Endothelial cell of umbilical vein (primary cell): Measurements from ENCODE around the gene DIP2C. TPM values are rescaled to one million over a fixed set of nuclear protein-coding genes. Genes with fewer than 3 reads are reported as not detected.
"Not testable (repeated sequence)": the region's sequence is repeated elsewhere in the genome, so short reads cannot be mapped to it uniquely, and the experiment has no call there.

Experiments
- BruUV-seq: library from RNA; stranded (reverse); fragments of 400-500 nt; replicated peaks from 2 replicates; lab custom pipeline; 2021; lab: Mats Ljungman, UMichigan
- CTCF ChIA-PET: fragments of 300-600, 350-600 bp; sonication (Branson Sonifier 250); formaldehyde crosslinking; loops from one replicate; lab custom pipeline; 2021; ENCODE audit warnings: antibody characterized with exemption, inconsistent platforms; lab: Charles Lee
- POLR2A ChIA-PET: fragments of 300-600, 350-600 bp; sonication (Branson Sonifier 250); formaldehyde crosslinking; loops from one replicate; lab custom pipeline; 2021; ENCODE audit warnings: antibody characterized with exemption, inconsistent platforms; lab: Charles Lee
- DNase-seq: peaks from one replicate; pipeline ENCODE4 v3.0.0-alpha.2; 2011; ENCODE audit warnings: low read depth, low spot score
- FAIRE-seq: peaks from 2 replicates; lab custom pipeline; 2011; peaks lifted over from hg19 to GRCh38; lab: Jason Lieb, UNC
- H2AFZ ChIP-seq: 2 replicates; pipeline ENCODE4 v1.6.0; 2012; ENCODE audit warnings: low read depth, low read length, control low read depth, inconsistent platforms
- H3K27ac ChIP-seq: 2 replicates; pipeline ENCODE4 v1.5.1; 2011; ENCODE audit warnings: low read depth, mild to moderate bottlenecking, control low read depth, low read length, moderate library complexity; ENCODE audit not compliant: insufficient read depth
- H3K27me3 ChIP-seq, 2 experiments: 2 replicates each; pipeline versions ENCODE4 v1.6.0 to v1.6.1; 2011; ENCODE audit warnings: low read length in 2 of 2, mixed read lengths in 1 of 2; ENCODE audit not compliant: control insufficient read depth in 2 of 2, insufficient read depth in 2 of 2
- H3K36me3 ChIP-seq, 2 experiments: 2 replicates in 1 of 2; 3 replicates in 1 of 2; pipeline ENCODE4 v1.5.1; 2011; ENCODE audit warnings: low read length in 2 of 2, mild to moderate bottlenecking in 1 of 2, moderate library complexity in 1 of 2; ENCODE audit not compliant: control insufficient read depth in 2 of 2, insufficient read depth in 2 of 2; ENCODE audit errors: extremely low read depth in 1 of 2
- H3K4me1 ChIP-seq: 3 replicates; pipeline ENCODE4 v1.5.1; 2011; ENCODE audit warnings: mild to moderate bottlenecking, low read length; ENCODE audit not compliant: control insufficient read depth, insufficient read depth; ENCODE audit errors: extremely low read depth
- H3K4me2 ChIP-seq: 2 replicates; pipeline ENCODE4 v1.6.1; 2011; ENCODE audit warnings: low read length, control low read depth, mixed read lengths; ENCODE audit not compliant: insufficient read depth
- H3K4me3 ChIP-seq, 3 experiments: fragments of 200-600 bp in 1 of 3; sonication (generic), shearing (Covaris generic) in 1 of 3; replicated peaks in 1 of 3; 2 replicates each; pipeline ENCODE4 v1.5.1; 2011 to 2016; ENCODE audit warnings: control low read depth in 3 of 3, low read length in 3 of 3, mild to moderate bottlenecking in 2 of 3, inconsistent platforms in 1 of 3, low read depth in 1 of 3, moderate library complexity in 1 of 3; ENCODE audit not compliant: insufficient read depth in 1 of 3
- H3K79me2 ChIP-seq: 2 replicates; pipeline ENCODE4 v1.6.0; 2012; ENCODE audit warnings: low read length, inconsistent platforms; ENCODE audit not compliant: control insufficient read depth, insufficient read depth
- H3K9ac ChIP-seq: replicated peaks from 2 replicates; pipeline ENCODE3; 2011; ENCODE audit warnings: low read length, control low read depth; ENCODE audit not compliant: insufficient read depth; ENCODE audit errors: extremely low read depth
- H3K9me1 ChIP-seq: replicated peaks from 3 replicates; pipeline ENCODE4 v1.6.0; 2011; ENCODE audit warnings: mild to moderate bottlenecking, low read length; ENCODE audit not compliant: control insufficient read depth, insufficient read depth; ENCODE audit errors: extremely low read depth
- H3K9me3 ChIP-seq: replicated peaks from 2 replicates; pipeline ENCODE4 v1.5.1; 2012; ENCODE audit warnings: low read length, inconsistent platforms; ENCODE audit not compliant: control insufficient read depth, insufficient read depth
- H4K20me1 ChIP-seq: replicated peaks from 2 replicates; pipeline ENCODE3; 2011; ENCODE audit warnings: mild to moderate bottlenecking, low read length; ENCODE audit not compliant: control insufficient read depth, insufficient read depth; ENCODE audit errors: extremely low read depth
- EZH2 ChIP-seq: IDR thresholded peaks from 2 replicates; pipeline ENCODE4 v1.6.1; 2012; ENCODE audit warnings: borderline replicate concordance, low read depth, mild to moderate bottlenecking, moderate library complexity, low read length, inconsistent platforms; ENCODE audit not compliant: severe bottlenecking
- FOS ChIP-seq: IDR thresholded peaks from 2 replicates; pipeline ENCODE4 v1.6.1; 2011; ENCODE audit warnings: mild to moderate bottlenecking, low read length, moderate library complexity, borderline replicate concordance; ENCODE audit not compliant: insufficient read depth
- GATA2 ChIP-seq: IDR thresholded peaks from 2 replicates; pipeline ENCODE4 v1.7.0; 2011; ENCODE audit warnings: low read depth, mild to moderate bottlenecking, moderate library complexity, mixed read lengths, low read length; ENCODE audit not compliant: insufficient read length, insufficient read depth
- JUN ChIP-seq: IDR thresholded peaks from 2 replicates; pipeline ENCODE4 v1.6.1; 2011; ENCODE audit warnings: borderline replicate concordance, low read depth; ENCODE audit not compliant: insufficient read length, insufficient read depth
- MYC ChIP-seq: IDR thresholded peaks from one replicate; pipeline ENCODE4 v1.6.1; 2011; ENCODE audit warnings: mild to moderate bottlenecking, low read depth, low read length
- POLR2A ChIP-seq: IDR thresholded peaks from 2 replicates; pipeline ENCODE4 v1.6.1; 2012; ENCODE audit warnings: low read depth, mild to moderate bottlenecking, control low read depth, low read length
- POLR2AphosphoS5 ChIP-seq: IDR thresholded peaks from 2 replicates; pipeline ENCODE4 v1.6.1; 2012; ENCODE audit warnings: low read depth, mild to moderate bottlenecking, control low read depth, low read length, moderate library complexity; ENCODE audit not compliant: insufficient read depth
- dilution Hi-C: fragments of 300-500 bp; cut with MboI; formaldehyde crosslinking; loops from one replicate; pipeline ENCODE4 v1.15.0; 2019; ENCODE audit warnings: low sequenced_read_pairs; ENCODE audit not compliant: extremely low pct_ligation_motif_present
- intact Hi-C: fragments of 100-400 bp; cut with micrococcal nuclease; formaldehyde crosslinking; loops from one replicate; pipeline ENCODE4 v1.10.0; 2022
- polyA plus RNA-seq, 4 experiments: library from polyadenylated mRNA; depleted of rRNA in 3 of 4; stranded (reverse) in 3 of 4; unstranded in 1 of 4; fragments of >200 nt; gene quantifications; 2 replicates each; pipeline versions ENCODE4 v1.2.1 to v1.2.3, GENCODE V29; 2011 to 2012; ENCODE audit warnings: missing spikeins in 1 of 4
- total RNA-seq: library from RNA; stranded (reverse); gene quantifications from 2 replicates; pipeline ENCODE4 v1.2.3, GENCODE V29; 2021
- TF ChIP-seq, protein P1 (sequence below): IDR thresholded peaks from 2 replicates; pipeline ENCODE4 v1.6.1; 2011; ENCODE audit not compliant: insufficient read depth, insufficient read length
- TF ChIP-seq, protein P2 (sequence below), 2 donors: IDR thresholded peaks; 1 replicate in 1 of 2; 2 replicates in 1 of 2; pipeline ENCODE4 v1.5.1; 2011; ENCODE audit warnings: low read length in 2 of 2, mild to moderate bottlenecking in 2 of 2, moderate library complexity in 2 of 2, control low read depth in 1 of 2, inconsistent platforms in 1 of 2, low read depth in 1 of 2; ENCODE audit not compliant: insufficient read depth in 1 of 2; ENCODE audit errors: extremely low read depth in 1 of 2

Gene DIP2C
- total and polyA plus RNA-seq, 2 donors (not counting 3 experiments of a cell fraction or from before 2014, with no cell fraction given), result 3.6 to 10.7 TPM

DNA sequence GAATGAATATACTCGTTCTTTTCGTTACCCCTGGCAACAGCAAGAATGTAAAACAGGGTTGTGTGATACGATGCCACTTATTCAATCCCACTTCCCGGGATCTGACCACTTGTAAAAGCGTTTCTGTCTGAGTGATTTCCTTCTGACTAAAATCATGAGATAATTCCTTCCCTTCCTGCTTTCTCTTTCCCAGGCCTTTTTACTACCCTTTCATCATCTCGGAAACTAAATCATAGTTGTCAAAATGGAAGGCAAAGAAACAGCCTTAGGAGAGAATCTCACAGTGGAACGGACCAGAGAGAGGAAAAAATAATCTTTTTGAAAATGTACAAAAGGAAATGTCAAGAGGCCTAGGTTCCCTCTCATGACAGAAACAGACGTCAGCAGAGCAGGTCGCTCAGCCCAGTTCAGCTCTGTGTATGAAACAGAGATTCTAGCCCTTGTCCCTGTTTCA, 29.8 kb downstream of the DIP2C start:
- Histone ChIP-seq H3K4me2 (peak overlapping the region; percentile 86), H3K4me1 (peaks cover 10% of the 10 kb centered on the region), H3K79me2 (peaks cover 2% of the 10 kb centered on the region), H3K36me3 (no peaks in the 10 kb centered on the region), H3K4me3 (peak overlapping the region in 1 of 3 experiments; percentile 36), H3K27ac (peak overlapping the region; percentile 56), H3K9me3 (no peaks in the 10 kb centered on the region), H3K27me3 (no peaks in the 10 kb centered on the region), H2AFZ (peak overlapping the region; percentile 55), H3K9ac (peak overlapping the region; percentile 75), H4K20me1 (no peaks in the 10 kb centered on the region), H3K9me1 (no peaks in the 10 kb centered on the region)
- BruUV-seq, result no TSS peak
- CTCF ChIA-PET, result no interaction called here
- dilution Hi-C loops, result no loop called here
- FAIRE-seq, result peak; percentile 75
- DNase-seq, result peak; percentile 71
- intact Hi-C loops, result no loop called here
- TF ChIP-seq POLR2A (no peak), GATA2 (no peak), POLR2AphosphoS5 (no peak), EZH2 (no peak), MYC (no peak), FOS (no peak), JUN (no peak)
- TF ChIP-seq, protein P1, sequence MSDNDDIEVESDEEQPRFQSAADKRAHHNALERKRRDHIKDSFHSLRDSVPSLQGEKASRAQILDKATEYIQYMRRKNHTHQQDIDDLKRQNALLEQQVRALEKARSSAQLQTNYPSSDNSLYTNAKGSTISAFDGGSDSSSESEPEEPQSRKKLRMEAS, result no peak
- TF ChIP-seq, protein P2, sequence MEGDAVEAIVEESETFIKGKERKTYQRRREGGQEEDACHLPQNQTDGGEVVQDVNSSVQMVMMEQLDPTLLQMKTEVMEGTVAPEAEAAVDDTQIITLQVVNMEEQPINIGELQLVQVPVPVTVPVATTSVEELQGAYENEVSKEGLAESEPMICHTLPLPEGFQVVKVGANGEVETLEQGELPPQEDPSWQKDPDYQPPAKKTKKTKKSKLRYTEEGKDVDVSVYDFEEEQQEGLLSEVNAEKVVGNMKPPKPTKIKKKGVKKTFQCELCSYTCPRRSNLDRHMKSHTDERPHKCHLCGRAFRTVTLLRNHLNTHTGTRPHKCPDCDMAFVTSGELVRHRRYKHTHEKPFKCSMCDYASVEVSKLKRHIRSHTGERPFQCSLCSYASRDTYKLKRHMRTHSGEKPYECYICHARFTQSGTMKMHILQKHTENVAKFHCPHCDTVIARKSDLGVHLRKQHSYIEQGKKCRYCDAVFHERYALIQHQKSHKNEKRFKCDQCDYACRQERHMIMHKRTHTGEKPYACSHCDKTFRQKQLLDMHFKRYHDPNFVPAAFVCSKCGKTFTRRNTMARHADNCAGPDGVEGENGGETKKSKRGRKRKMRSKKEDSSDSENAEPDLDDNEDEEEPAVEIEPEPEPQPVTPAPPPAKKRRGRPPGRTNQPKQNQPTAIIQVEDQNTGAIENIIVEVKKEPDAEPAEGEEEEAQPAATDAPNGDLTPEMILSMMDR (IDR thresholded peaks at IDR 0.05; ENCODE audit: extremely low read depth in 1 of 2, insufficient read depth in 1 of 2, low read depth in 1 of 2, low read length in 2 of 2), result no peak
- POLR2A ChIA-PET, result no interaction called here

DNA sequence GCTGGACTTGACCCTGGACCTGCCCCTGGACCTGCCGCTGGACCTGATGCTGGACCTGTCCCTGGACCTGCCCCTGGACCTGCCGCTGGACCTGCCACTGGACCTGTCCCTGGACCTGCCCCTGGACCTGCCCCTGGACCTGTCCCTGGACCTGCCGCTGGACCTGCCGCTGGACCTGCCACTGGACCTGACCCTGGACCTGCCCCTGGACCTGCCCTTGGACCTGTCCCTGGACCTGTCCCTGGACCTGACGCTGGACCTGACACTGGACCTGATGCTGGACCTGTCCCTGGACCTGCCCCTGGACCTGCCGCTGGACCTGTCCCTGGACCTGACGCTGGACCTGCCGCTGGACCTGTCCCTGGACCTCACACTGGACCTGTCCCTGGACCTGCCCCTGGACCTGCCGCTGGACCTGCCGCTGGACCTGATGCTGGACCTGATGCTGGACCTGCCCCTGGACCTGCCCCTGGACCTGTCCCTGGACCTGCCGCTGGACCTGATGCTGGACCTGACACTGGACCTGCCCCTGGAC, 31.6 kb downstream of the DIP2C start:
- FAIRE-seq, H3K9ac ChIP-seq, H4K20me1 ChIP-seq, CTCF ChIA-PET, H3K9me3 ChIP-seq, intact Hi-C loops, H3K79me2 ChIP-seq, H3K9me1 ChIP-seq, H2AFZ ChIP-seq, H3K27ac ChIP-seq, H3K27me3 ChIP-seq, H3K36me3 ChIP-seq, H3K4me3 ChIP-seq, BruUV-seq, dilution Hi-C loops, POLR2A ChIA-PET, H3K4me2 ChIP-seq, DNase-seq: not testable (repeated sequence)
- peaks cover 13% of the 10 kb centered on the region for H3K4me1 ChIP-seq
